K562 (cell line): ENCODE data around the gene RIPOR1. TPM values are rescaled to one million over a fixed set of nuclear protein-coding genes. Genes with fewer than 3 reads are reported as not detected.

Experiments used
- BHLHE40 ChIP-seq: IDR thresholded peaks from 2 replicates; pipeline ENCODE4 v1.6.1; 2011; ENCODE audit warnings: low read length, improper control_type of control experiment
- BRCA1 ChIP-seq, 2 experiments: fragments of 450-650 bp in 1 of 2; sonication (generic) in 1 of 2; formaldehyde crosslinking in 1 of 2; IDR thresholded peaks; 2 replicates each; pipeline versions ENCODE4 v1.5.0 to v1.6.1; 2017 to 2020; ENCODE audit warnings: mild to moderate bottlenecking in 1 of 2, missing genetic modification reagents in 1 of 2
- CUX1 ChIP-seq: fragments of 200-800 bp; sonication (Bioruptor generic); IDR thresholded peaks from 2 replicates; pipeline ENCODE4 v1.6.1; 2016; ENCODE audit warnings: missing genetic modification characterization, missing compliant biosample characterization
- FIP1L1 ChIP-seq: fragments of 200-400 bp; formaldehyde crosslinking; IDR thresholded peaks from 2 replicates; pipeline ENCODE4 v1.6.1; 2018; ENCODE audit warnings: mild to moderate bottlenecking, low read depth, low read length; ENCODE audit not compliant: poor library complexity, severe bottlenecking
- GABPB2 ChIP-seq: fragments of 250-450 bp; sonication (Bioruptor Pico); conservative IDR thresholded peaks from 2 replicates; pipeline ENCODE4 v1.5.1; 2021; ENCODE audit warnings: mild to moderate bottlenecking
- HMBOX1 ChIP-seq: sonication (generic); IDR thresholded peaks from 2 replicates; pipeline ENCODE4 v1.6.1; 2016
- KLF6 ChIP-seq: fragments of 250-450 bp; sonication (Bioruptor Pico); IDR thresholded peaks from 2 replicates; pipeline ENCODE4 v1.4.0; 2020; ENCODE audit warnings: mild to moderate bottlenecking, moderate library complexity, borderline replicate concordance
- MAX ChIP-seq: sonication (generic); formaldehyde crosslinking; IDR thresholded peaks from 2 replicates; pipeline ENCODE4 v1.9.0; 2022; ENCODE audit warnings: mild to moderate bottlenecking, missing genetic modification reagents
- NR3C1 ChIP-seq: sonication (generic); formaldehyde crosslinking; IDR thresholded peaks from 2 replicates; pipeline ENCODE4 v1.8.1; 2022; ENCODE audit warnings: missing genetic modification reagents
- PML ChIP-seq: IDR thresholded peaks from 2 replicates; pipeline ENCODE4 v1.6.1; 2012; ENCODE audit warnings: low read length, inconsistent platforms
- POLR2AphosphoS2 ChIP-seq: IDR thresholded peaks from 2 replicates; pipeline ENCODE4 v1.6.1; 2012; ENCODE audit warnings: low read length, improper control_type of control experiment
- PRDM10 ChIP-seq: fragments of 450-650 bp; IDR thresholded peaks from 2 replicates; pipeline ENCODE4 v1.6.1; 2018; ENCODE audit not compliant: partially characterized antibody
- RAD51 ChIP-seq: fragments of 450-650 bp; IDR thresholded peaks from 2 replicates; pipeline ENCODE4 v1.7.1; 2016; ENCODE audit warnings: low read depth, mild to moderate bottlenecking, borderline replicate concordance
- RNF2 ChIP-seq: sonication (generic); IDR thresholded peaks from 2 replicates; pipeline ENCODE4 v1.6.1; 2016
- TRIM24 ChIP-seq, 2 experiments: fragments of 450-650 bp; IDR thresholded peaks; 2 replicates each; pipeline ENCODE4 v1.6.1; 2016
- ZC3H11A ChIP-seq: IDR thresholded peaks from 2 replicates; pipeline ENCODE4 v1.6.1; 2012; ENCODE audit warnings: low read depth, low read length, improper control_type of control experiment
- ZNF134 ChIP-seq: fragments of 250-450 bp; sonication (Bioruptor Pico); conservative IDR thresholded peaks from 2 replicates; pipeline ENCODE4 v1.4.0; 2020
- ZNF197 ChIP-seq: fragments of 200-800 bp; sonication (Bioruptor generic); IDR thresholded peaks from 2 replicates; pipeline ENCODE4 v1.6.1; 2016; ENCODE audit warnings: low read depth, missing genetic modification characterization, missing compliant biosample characterization
- ZNF707 ChIP-seq: fragments of 250-450 bp; sonication (Bioruptor Pico); conservative IDR thresholded peaks from 2 replicates; pipeline ENCODE4 v1.8.0; 2022; ENCODE audit warnings: inconsistent platforms, mild to moderate bottlenecking, moderate library complexity
- polyA plus RNA-seq, 8 experiments: library from polyadenylated mRNA; depleted of rRNA in 4 of 8; stranded (reverse) in 5 of 8; unstranded in 3 of 8; fragments of >200 nt; fragmentation: Nextera tagmentation in 2 of 8; fragmentation: Illumina TruSeq in 1 of 8; extraction: Ambion mirVana in 2 of 8; extraction: Trizol in 1 of 8; gene quantifications; 2 replicates each; pipeline versions ENCODE4 v1.2.1 to v1.2.3, GENCODE V29; 2011 to 2014; ENCODE audit warnings: inconsistent platforms in 1 of 8, missing spikeins in 1 of 8
- total RNA-seq, 7 experiments: library from RNA; depleted of rRNA in 6 of 7; stranded (reverse); fragments of >200 nt in 6 of 7; fragmentation: Illumina TruSeq in 2 of 7; extraction: Trizol in 2 of 7; gene quantifications; 2 replicates each; pipeline versions ENCODE4 v1.2.1 to v1.2.3, GENCODE V29; 2011 to 2021; ENCODE audit warnings: low replicate concordance in 1 of 7

RIPOR1 gene
- total and polyA plus RNA-seq, 9 of the 15 experiments (the other 6 are each of a cell fraction or from before 2014, with no cell fraction given), result 0.36 to 31.1 (median 3.0) TPM

- TF ChIP-seq FIP1L1 (no peak), HMBOX1 (no peak), MAX (no peak; the same call in 1 of the 2 replicates), KLF6 (CRISPR knock-in tag) (no peak), NR3C1 (CRISPR knock-in tag) (no peak), CUX1 (CRISPR knock-in tag) (no peak), BHLHE40 (no peak), TRIM24 (IDR thresholded peaks at IDR 0.05) (no peak), POLR2AphosphoS2 (no peak), ZC3H11A (no peak), PRDM10 (no peak), ZNF197 (CRISPR knock-in tag) (no peak), BRCA1 (IDR thresholded peaks at IDR 0.05) (no peak), BRCA1 (CRISPR knock-in tag; IDR thresholded peaks at IDR 0.05) (no peak), GABPB2 (CRISPR knock-in tag) (no peak), ZNF707 (CRISPR knock-in tag) (no peak), RAD51 (no peak), RNF2 (no peak), PML (no peak), ZNF134 (CRISPR knock-in tag) (no peak)
Measured at GRCh38 chr16:67546761-67547422, 18.3 kb downstream of the RIPOR1 start (continued).
